IMR-90 (cell line): ENCODE data around the gene FXN. TPM values are rescaled to one million over a fixed set of nuclear protein-coding genes. Genes with fewer than 3 reads are reported as not detected.

Experiments used
- ATAC-seq: fragments of 200-7000 bp; cut with Tn5 transposase; 2 replicates; pipeline ENCODE4 v1.9.1; 2020; ENCODE audit warnings: low read depth, mild to moderate bottlenecking, moderate library complexity
- BruUV-seq: library from RNA; stranded (reverse); fragments of 400-500 nt; replicated peaks from 2 replicates; lab custom pipeline; 2021; lab: Mats Ljungman, UMichigan
- CTCF ChIA-PET: fragments of 300-600 bp; formaldehyde crosslinking; extraction: SDS; loops from one replicate; lab custom pipeline; 2021; ENCODE audit warnings: antibody characterized with exemption; lab: Yijun Ruan, JAX
- POLR2A ChIA-PET: fragments of 300-600 bp; sonication (Branson Sonifier 250); formaldehyde crosslinking; loops from one replicate; lab custom pipeline; 2022; ENCODE audit warnings: antibody characterized with exemption; ENCODE audit not compliant: unreplicated experiment; lab: Charles Lee
- DNase-seq: peaks from one replicate; pipeline ENCODE4 v3.0.0; 2013
- H2AFZ ChIP-seq: replicated peaks from 2 replicates; pipeline ENCODE3; 2013; ENCODE audit warnings: low read length, mild to moderate bottlenecking; ENCODE audit not compliant: poor library complexity
- H2AK5ac ChIP-seq: 2 replicates; pipeline ENCODE4 v1.6.1; 2013; ENCODE audit warnings: low read depth, low read length, inconsistent platforms
- H2AK9ac ChIP-seq: replicated peaks from 2 replicates; pipeline ENCODE3; 2013; ENCODE audit warnings: mild to moderate bottlenecking, low read depth, low read length, moderate library complexity; ENCODE audit not compliant: poor library complexity
- H2BK120ac ChIP-seq: 2 replicates; pipeline ENCODE4 v1.6.1; 2013; ENCODE audit warnings: low read depth, low read length, inconsistent platforms
- H2BK15ac ChIP-seq: 3 replicates; pipeline ENCODE4 v1.6.1; 2013; ENCODE audit warnings: low read depth, low read length, inconsistent platforms
- H2BK20ac ChIP-seq: 2 replicates; pipeline ENCODE4 v1.6.1; 2013; ENCODE audit warnings: low read depth, mild to moderate bottlenecking, inconsistent platforms, low read length, moderate library complexity
- H2BK5ac ChIP-seq: 2 replicates; pipeline ENCODE4 v1.6.1; 2013; ENCODE audit warnings: mild to moderate bottlenecking, low read depth, low read length, inconsistent platforms; ENCODE audit not compliant: poor library complexity, severe bottlenecking
- H3K14ac ChIP-seq: replicated peaks from 2 replicates; pipeline ENCODE4 v1.6.1; 2013; ENCODE audit warnings: low read depth, low read length, inconsistent platforms
- H3K18ac ChIP-seq: 2 replicates; pipeline ENCODE4 v1.6.1; 2013; ENCODE audit warnings: low read depth, low read length, control low read depth
- H3K23ac ChIP-seq: 2 replicates; pipeline ENCODE4 v1.6.1; 2013; ENCODE audit warnings: low read depth, low read length, inconsistent platforms
- H3K27ac ChIP-seq: 2 replicates; pipeline ENCODE4 v1.5.1; 2013; ENCODE audit warnings: mild to moderate bottlenecking, control low read depth, low read length; ENCODE audit not compliant: insufficient read depth
- H3K27me3 ChIP-seq: 2 replicates; pipeline ENCODE4 v1.6.1; 2013; ENCODE audit warnings: low read length; ENCODE audit not compliant: control insufficient read depth, insufficient read depth
- H3K36me3 ChIP-seq: 2 replicates; pipeline ENCODE4 v1.6.1; 2013; ENCODE audit warnings: low read length, mixed read lengths; ENCODE audit not compliant: control insufficient read depth, insufficient read depth
- H3K4ac ChIP-seq: 2 replicates; pipeline ENCODE4 v1.6.1; 2013; ENCODE audit warnings: low read depth, low read length, inconsistent platforms
- H3K4me1 ChIP-seq: 2 replicates; pipeline ENCODE4 v1.6.1; 2013; ENCODE audit warnings: low read length, mixed read lengths; ENCODE audit not compliant: control insufficient read depth, insufficient read depth
- H3K4me2 ChIP-seq: 2 replicates; pipeline ENCODE4 v1.6.1; 2013; ENCODE audit warnings: low read depth, mild to moderate bottlenecking, control low read depth, low read length, moderate library complexity
- H3K4me3 ChIP-seq: 2 replicates; pipeline ENCODE4 v1.5.1; 2013; ENCODE audit warnings: low read depth, mild to moderate bottlenecking, control low read depth, low read length, moderate library complexity; ENCODE audit not compliant: insufficient read depth
- H3K56ac ChIP-seq: 2 replicates; pipeline ENCODE4 v1.6.1; 2013; ENCODE audit warnings: low read length, inconsistent platforms; ENCODE audit not compliant: insufficient read depth; ENCODE audit errors: extremely low read depth
- H3K79me1 ChIP-seq, 2 experiments: 2 replicates each; pipeline ENCODE4 v1.6.1; 2013; ENCODE audit warnings: low read length in 2 of 2, inconsistent platforms in 1 of 2, low read depth in 1 of 2
- H3K9ac ChIP-seq: 2 replicates; pipeline ENCODE4 v1.6.1; 2013; ENCODE audit warnings: low read depth, low read length, control low read depth
- H3K9me1 ChIP-seq: 2 replicates; pipeline ENCODE4 v1.6.1; 2013; ENCODE audit warnings: low read length, inconsistent platforms; ENCODE audit not compliant: insufficient read depth
- H3K9me3 ChIP-seq: 2 replicates; pipeline ENCODE4 v1.6.1; 2013; ENCODE audit warnings: low read length; ENCODE audit not compliant: control insufficient read depth, insufficient read depth
- H4K20me1 ChIP-seq: 2 replicates; pipeline ENCODE4 v1.6.1; 2013; ENCODE audit warnings: low read length, inconsistent platforms; ENCODE audit not compliant: insufficient read depth
- H4K5ac ChIP-seq: 2 replicates; pipeline ENCODE4 v1.6.1; 2013; ENCODE audit warnings: mild to moderate bottlenecking, low read depth, low read length, control low read depth
- H4K8ac ChIP-seq, 2 experiments: 2 replicates each; pipeline ENCODE4 v1.6.1; 2013; ENCODE audit warnings: low read depth in 2 of 2, low read length in 2 of 2, control low read depth in 1 of 2, inconsistent platforms in 1 of 2
- H4K91ac ChIP-seq: 2 replicates; pipeline ENCODE4 v1.6.1; 2013; ENCODE audit warnings: low read depth, low read length, inconsistent platforms; ENCODE audit not compliant: insufficient read depth
- CTCF ChIP-seq: conservative IDR thresholded peaks from 2 replicates; pipeline ENCODE4 v1.5.1; 2012; ENCODE audit warnings: mild to moderate bottlenecking, low read depth, low read length, improper control_type of control experiment
- ELK1 ChIP-seq: fragments of 150-350 bp; IDR thresholded peaks from 2 replicates; pipeline ENCODE4 v1.6.1; 2016; ENCODE audit warnings: low read depth, mild to moderate bottlenecking, low read length, moderate library complexity, borderline replicate concordance
- MAZ ChIP-seq: IDR thresholded peaks from 2 replicates; pipeline ENCODE4 v1.6.1; 2012; ENCODE audit warnings: low read depth, mild to moderate bottlenecking, low read length, improper control_type of control experiment, moderate library complexity, borderline replicate concordance
- RCOR1 ChIP-seq: IDR thresholded peaks from 2 replicates; pipeline ENCODE4 v1.6.1; 2012; ENCODE audit warnings: mild to moderate bottlenecking, low read length, improper control_type of control experiment; ENCODE audit not compliant: insufficient replicate concordance
- SMC3 ChIP-seq: fragments of 150-350 bp; IDR thresholded peaks from 2 replicates; pipeline ENCODE4 v1.6.1; 2016; ENCODE audit warnings: low read depth, mild to moderate bottlenecking, antibody characterized with exemption, low read length, moderate library complexity
- USF2 ChIP-seq: fragments of 150-350 bp; IDR thresholded peaks from 2 replicates; pipeline ENCODE4 v1.6.1; 2017; ENCODE audit warnings: mild to moderate bottlenecking, antibody characterized with exemption, low read length, low read depth
- WGBS, 2 experiments: methylation state at CpG; one replicate each; pipeline versions ENCODE4 v1.1.5 to v1.1.7; 2013; ENCODE audit warnings: missing lambda C conversion rate in 2 of 2; ENCODE audit not compliant: insufficient read length in 1 of 2; ENCODE audit errors: extremely low coverage in 2 of 2; 5-methylcytosine and 5-hydroxymethylcytosine counted together
- dilution Hi-C: fragments of 300-500 bp; cut with HindIII; formaldehyde crosslinking; loops from one replicate; pipeline ENCODE4 v1.14.3; 2018; ENCODE audit warnings: low sequenced_read_pairs; ENCODE audit not compliant: unreplicated experiment
- in situ Hi-C: fragments of 300-500 bp; cut with MboI; formaldehyde crosslinking; loops from 3 replicates; pipeline ENCODE4 v1.14.3; 2019; ENCODE audit warnings: low sequenced_read_pairs, inconsistent platforms, mixed read lengths
- intact Hi-C: fragments of 100-400 bp; cut with micrococcal nuclease; formaldehyde crosslinking; loops from 2 replicates; pipeline ENCODE4 v1.10.0; 2022
- polyA plus RNA-seq, 3 experiments: library from polyadenylated mRNA; depleted of rRNA; stranded (reverse); fragments of >200 nt; gene quantifications; 2 replicates each; pipeline ENCODE4 v1.2.3, GENCODE V29; 2012; ENCODE audit warnings: low replicate concordance in 1 of 3
- total RNA-seq: library from RNA; depleted of rRNA; stranded (reverse); fragments of >200 nt; gene quantifications from 2 replicates; pipeline ENCODE4 v1.2.3, GENCODE V29; 2012

FXN gene
- total and polyA plus RNA-seq, 2 of the 4 experiments (the other 2 are of a cell fraction): 3.9 to 18.1 TPM

GRCh38 chr9:69097064-69097463, 61.5 kb downstream of the FXN start:
- CTCF ChIA-PET: interaction anchor here (1.0 kb wide), 1 partner anchor 61 kb away, joined by 3 read pairs; no protein-coding TSS in a partner anchor
- ATAC-seq: peak; percentile 49

More at GRCh38 chr9:69097064-69097463, 61.5 kb downstream of the FXN start:
- Histone ChIP-seq H4K91ac (peak overlapping the region; percentile 93), H3K4me2 (peak overlapping the region; percentile 14; the same call in 1 of the 2 replicates), H3K56ac (peak overlapping the region; percentile 66; the same call in 1 of the 2 replicates), H3K4me1 (peaks cover 6% of the 10 kb centered on the region; the same call in 1 of the 2 replicates), H3K4me3 (no peak overlapping the region), H3K9ac (no peak overlapping the region; the same call in 1 of the 2 replicates), H3K9me1 (peaks cover 9% of the 10 kb centered on the region), H3K27ac (peak overlapping the region; percentile 48; the same call in 1 of the 2 replicates), H3K27me3 (no peaks in the 10 kb centered on the region), H2BK120ac (peak overlapping the region; percentile 97), H3K4ac (peak overlapping the region; percentile 91), H4K20me1 (no peaks in the 10 kb centered on the region), H3K14ac (peak overlapping the region; percentile 96), H3K79me1 (no peaks in the 10 kb centered on the region), H3K18ac (peak overlapping the region; percentile 99; the same call in 1 of the 2 replicates), H2AFZ (peak overlapping the region; percentile 71), H3K23ac (peak overlapping the region; percentile 86), H4K5ac (peak overlapping the region; percentile 27; the same call in 1 of the 2 replicates), H2BK5ac (peak overlapping the region; percentile 93), H2AK5ac (peak overlapping the region; percentile 74; the same call in 1 of the 2 replicates), H2BK15ac (peak overlapping the region; percentile 82; the same call in 1 of the 3 replicates), H4K8ac (peak overlapping the region; percentile 11 to 95; a peak in 3 of 4 replicates), H2BK20ac (peak overlapping the region; percentile 99), H3K9me3 (no peaks in the 10 kb centered on the region), H3K36me3 (no peaks in the 10 kb centered on the region), H2AK9ac (peak overlapping the region; percentile 60)
- POLR2A ChIA-PET: no interaction called here
- TF ChIP-seq ELK1: no peak
- no peak for TF ChIP-seq RCOR1
- no peak for TF ChIP-seq USF2
- no peak for TF ChIP-seq MAZ
- TF ChIP-seq CTCF: no peak
- no peak for TF ChIP-seq SMC3
- peak; percentile 84 for DNase-seq
- BruUV-seq: no TSS peak
- intact Hi-C loops (no loop called here), in situ Hi-C loops (no loop called here), dilution Hi-C loops (no loop called here)
- no CpG with 5 or more reads among the region's 4 CpGs for WGBS, 2 experiments
